GM23338 (cell line): ENCODE data around the gene MMP13. TPM values are rescaled to one million over a fixed set of nuclear protein-coding genes. Genes with fewer than 3 reads are reported as not detected.

Source experiments
- ATAC-seq: fragments of 200-7000 bp; cut with Tn5 transposase; 3 replicates; pipeline ENCODE4 v1.9.1; 2020
- DNase-seq: peaks from one replicate; pipeline ENCODE4 v3.0.0-alpha.2; 2015; ENCODE audit warnings: low spot score
- H2AFZ ChIP-seq: fragments of 200-600 bp; sonication (generic); 2 replicates; pipeline ENCODE4 v1.8.0; 2016; ENCODE audit warnings: antibody characterized with exemption, mild to moderate bottlenecking, moderate library complexity
- H3F3A ChIP-seq: fragments of 200-600 bp; sonication (generic); replicated peaks from 2 replicates; pipeline ENCODE4 v1.8.0; 2017; ENCODE audit warnings: antibody characterized with exemption, mixed run types, low read depth
- H3K27ac ChIP-seq: fragments of 200-600 bp; sonication (generic); 2 replicates; pipeline ENCODE4 v1.6.1; 2016; ENCODE audit warnings: low read depth
- H3K27me3 ChIP-seq: fragments of 200-600 bp; sonication (generic); 2 replicates; pipeline ENCODE4 v1.8.0; 2016; ENCODE audit warnings: mild to moderate bottlenecking, mixed run types, moderate library complexity; ENCODE audit not compliant: insufficient read depth
- H3K36me3 ChIP-seq: fragments of 200-600 bp; sonication (generic); 2 replicates; pipeline ENCODE4 v1.8.0; 2016; ENCODE audit warnings: mild to moderate bottlenecking; ENCODE audit not compliant: insufficient read depth
- H3K4me1 ChIP-seq: fragments of 200-600 bp; sonication (generic); 2 replicates; pipeline ENCODE4 v1.8.0; 2016; ENCODE audit warnings: mild to moderate bottlenecking, moderate library complexity; ENCODE audit not compliant: insufficient read depth
- H3K4me2 ChIP-seq: fragments of 200-600 bp; sonication (generic); 2 replicates; pipeline ENCODE4 v1.7.1; 2017; ENCODE audit warnings: mixed run types
- H3K4me3 ChIP-seq: fragments of 200-600 bp; sonication (generic); 2 replicates; pipeline ENCODE4 v1.6.1; 2016; ENCODE audit warnings: mixed run types
- H3K79me2 ChIP-seq: fragments of 200-600 bp; sonication (generic); replicated peaks from 2 replicates; pipeline ENCODE4 v1.8.0; 2017; ENCODE audit warnings: mild to moderate bottlenecking; ENCODE audit not compliant: insufficient read depth
- H3K9me2 ChIP-seq: fragments of 200-600 bp; sonication (generic); 2 replicates; pipeline ENCODE4 v1.8.0; 2017; ENCODE audit not compliant: insufficient read depth
- H4K20me1 ChIP-seq: fragments of 200-600 bp; sonication (generic); replicated peaks from 2 replicates; pipeline ENCODE4 v1.8.0; 2017; ENCODE audit warnings: mild to moderate bottlenecking; ENCODE audit not compliant: insufficient read depth
- H3K27ac Mint-ChIP-seq: 2 replicates; pipeline ENCODE4 v1.8.0; 2020; ENCODE audit warnings: inconsistent platforms, mild to moderate bottlenecking, moderate library complexity, mixed read lengths
- H3K27me3 Mint-ChIP-seq: 3 replicates; pipeline ENCODE4 v1.8.0; 2022; ENCODE audit warnings: low read depth, mild to moderate bottlenecking, moderate library complexity, mixed read lengths, inconsistent platforms; ENCODE audit not compliant: insufficient read depth, poor library complexity
- H3K36me3 Mint-ChIP-seq: 3 replicates; pipeline ENCODE4 v1.8.0; 2021; ENCODE audit warnings: low read depth, mild to moderate bottlenecking, inconsistent platforms, moderate library complexity, mixed read lengths
- H3K4me1 Mint-ChIP-seq: 3 replicates; pipeline ENCODE4 v1.8.0; 2020; ENCODE audit warnings: mild to moderate bottlenecking, inconsistent platforms, mixed read lengths
- H3K4me3 Mint-ChIP-seq: 3 replicates; pipeline ENCODE4 v1.8.0; 2021; ENCODE audit warnings: moderate library complexity, mild to moderate bottlenecking, inconsistent platforms, mixed read lengths
- H3K9me3 Mint-ChIP-seq: 3 replicates; pipeline ENCODE4 v1.8.0; 2020; ENCODE audit warnings: moderate library complexity, mild to moderate bottlenecking, inconsistent platforms, mixed read lengths
- CREB1 ChIP-seq: fragments of 250-450 bp; sonication (Bioruptor Pico); IDR thresholded peaks from 2 replicates; pipeline ENCODE4 v1.5.0; 2020; ENCODE audit warnings: low read depth, mild to moderate bottlenecking, moderate library complexity
- CTCF ChIP-seq, 2 experiments: fragments of 200-600 bp in 1 of 2; sonication (generic) in 1 of 2; conservative IDR thresholded peaks; 2 replicates each; pipeline versions ENCODE4 v1.5.1 to v1.6.1; 2016 to 2017; ENCODE audit warnings: antibody characterized with exemption in 2 of 2, low read depth in 2 of 2, mild to moderate bottlenecking in 2 of 2, moderate library complexity in 1 of 2
- EZH2 ChIP-seq: fragments of 200-600 bp; sonication (generic); IDR thresholded peaks from one replicate; pipeline ENCODE4 v1.8.0; 2017; ENCODE audit warnings: antibody characterized with exemption, mild to moderate bottlenecking, low read depth; ENCODE audit not compliant: unreplicated experiment
- EZH2phosphoT487 ChIP-seq: fragments of 200-600 bp; sonication (generic); IDR thresholded peaks from one replicate; pipeline ENCODE4 v1.8.1; 2018; ENCODE audit warnings: antibody characterized with exemption; ENCODE audit not compliant: unreplicated experiment
- JUNB ChIP-seq: IDR thresholded peaks from one replicate; pipeline ENCODE4 v1.6.1; 2016; ENCODE audit warnings: antibody characterized with exemption; ENCODE audit not compliant: unreplicated experiment
- NANOG ChIP-seq: IDR thresholded peaks from 2 replicates; pipeline ENCODE4 v1.6.1; 2016; ENCODE audit warnings: antibody characterized with exemption, borderline replicate concordance
- POLR2AphosphoS5 ChIP-seq: IDR thresholded peaks from 2 replicates; pipeline ENCODE4 v1.6.1; 2016; ENCODE audit warnings: antibody characterized with exemption, low read depth
- REST ChIP-seq: IDR thresholded peaks from one replicate; pipeline ENCODE4 v1.6.1; 2018; ENCODE audit warnings: antibody characterized with exemption; ENCODE audit not compliant: unreplicated experiment
- STAT1 ChIP-seq: IDR thresholded peaks from one replicate; pipeline ENCODE4 v1.6.1; 2016; ENCODE audit warnings: antibody characterized with exemption; ENCODE audit not compliant: unreplicated experiment
- ZNF114 ChIP-seq: fragments of 250-450 bp; sonication (Bioruptor Pico); IDR thresholded peaks from 2 replicates; pipeline ENCODE4 v1.5.0; 2020; ENCODE audit warnings: mild to moderate bottlenecking, moderate library complexity
- ZNF331 ChIP-seq: fragments of 250-450 bp; sonication (Bioruptor Pico); IDR thresholded peaks from 2 replicates; pipeline ENCODE4 v1.5.0; 2020; ENCODE audit warnings: low read depth, mild to moderate bottlenecking, moderate library complexity
- ZNF462 ChIP-seq: fragments of 250-450 bp; sonication (Bioruptor Pico); IDR thresholded peaks from 2 replicates; pipeline ENCODE4 v1.5.0; 2020; ENCODE audit warnings: mild to moderate bottlenecking, moderate library complexity
- polyA plus RNA-seq: library from polyadenylated mRNA; unstranded; fragments of >200 nt; fragmentation: Nextera tagmentation; extraction: Ambion mirVana; gene quantifications from 2 replicates; pipeline ENCODE4 v1.2.1, GENCODE V29; 2016
- total RNA-seq: library from RNA; depleted of rRNA; stranded (reverse); fragments of >200 nt; shearing (Covaris generic); gene quantifications from 2 replicates; pipeline ENCODE4 v1.2.3, GENCODE V29; 2014
- TF ChIP-seq, protein P1 (sequence below): IDR thresholded peaks from 2 replicates; pipeline ENCODE4 v1.6.1; 2016; ENCODE audit warnings: antibody characterized with exemption

MMP13 gene
- total and polyA plus RNA-seq, 2 experiments from 2014 or later = not detected

- H3K27ac Mint-ChIP-seq = no peak overlapping the region
- peaks cover 4% of the 10 kb centered on the region for H3K27me3 Mint-ChIP-seq
- H3K4me3 Mint-ChIP-seq = no peak overlapping the region
- Histone ChIP-seq H3K4me1 (no peaks in the 10 kb centered on the region), H3K9me2 (0 out of 2 replicates have a peak, but pooled peaks cover 6% of the 10 kb centered on the region), H3K27ac (no peak overlapping the region), H3K4me2 (no peak overlapping the region), H3F3A (no peaks in the 10 kb centered on the region), H3K79me2 (no peaks in the 10 kb centered on the region), H3K27me3 (no peaks in the 10 kb centered on the region), H2AFZ (no peak overlapping the region), H3K4me3 (no peak overlapping the region), H3K36me3 (no peaks in the 10 kb centered on the region), H4K20me1 (no peaks in the 10 kb centered on the region)
- DNase-seq (no peak), ATAC-seq (no peak)
- TF ChIP-seq EZH2phosphoT487 (no peak), EZH2 (no peak), CTCF (conservative IDR thresholded peaks at IDR 0.05; ENCODE audit: low read depth in 2 of 2) (no peak), ZNF114 (CRISPR knock-in tag) (no peak), STAT1 (no peak), ZNF331 (no peak), JUNB (no peak), POLR2AphosphoS5 (no peak), NANOG (no peak), CREB1 (CRISPR knock-in tag) (no peak), REST (no peak), ZNF462 (CRISPR knock-in tag) (no peak)
- TF ChIP-seq, protein P1, sequence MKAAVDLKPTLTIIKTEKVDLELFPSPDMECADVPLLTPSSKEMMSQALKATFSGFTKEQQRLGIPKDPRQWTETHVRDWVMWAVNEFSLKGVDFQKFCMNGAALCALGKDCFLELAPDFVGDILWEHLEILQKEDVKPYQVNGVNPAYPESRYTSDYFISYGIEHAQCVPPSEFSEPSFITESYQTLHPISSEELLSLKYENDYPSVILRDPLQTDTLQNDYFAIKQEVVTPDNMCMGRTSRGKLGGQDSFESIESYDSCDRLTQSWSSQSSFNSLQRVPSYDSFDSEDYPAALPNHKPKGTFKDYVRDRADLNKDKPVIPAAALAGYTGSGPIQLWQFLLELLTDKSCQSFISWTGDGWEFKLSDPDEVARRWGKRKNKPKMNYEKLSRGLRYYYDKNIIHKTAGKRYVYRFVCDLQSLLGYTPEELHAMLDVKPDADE = no peak
- no peaks in the 10 kb centered on the region for H3K36me3 Mint-ChIP-seq
- peaks cover 4% of the 10 kb centered on the region; the same call in 1 of the 3 replicates for H3K4me1 Mint-ChIP-seq
- peaks cover 4% of the 10 kb centered on the region; the same call in 2 of the 3 replicates for H3K9me3 Mint-ChIP-seq
Measured at GRCh38 chr11:102967497-102967896, 12.0 kb upstream of the MMP13 start.
